Thyroid gland (tissue), 4 donors: ENCODE results near the gene CYB561D1. TPM values are rescaled to one million over a fixed set of nuclear protein-coding genes. Genes with fewer than 3 reads are reported as not detected.
A peak's percentile ranks its signal among the peaks of the same experiment; 100 is the strongest.

ENCODE experiments used
- DNase-seq, 2 donors: peaks; one replicate each; pipeline ENCODE4 v3.0.0-alpha.2; 2019
- H3K27ac ChIP-seq, 3 donors: fragments of 200-600 bp; sonication (generic); 1 replicate in 2 of 3; 2 replicates in 1 of 3; pipeline ENCODE4 v1.5.1; 2016 to 2019; ENCODE audit warnings: mild to moderate bottlenecking in 1 of 3, moderate library complexity in 1 of 3
- H3K27me3 ChIP-seq: fragments of 200-600 bp; sonication (generic); one replicate; pipeline ENCODE4 v1.5.1; 2019
- H3K36me3 ChIP-seq, 2 donors: fragments of 200-600 bp; sonication (generic); one replicate each; pipeline ENCODE4 v1.5.1; 2016 to 2019
- H3K4me1 ChIP-seq, 2 donors: fragments of 200-600 bp; sonication (generic); one replicate each; pipeline ENCODE4 v1.5.1; 2017 to 2019
- H3K4me3 ChIP-seq, 3 donors: fragments of 200-600 bp; sonication (generic); replicated peaks in 1 of 3; 1 replicate in 2 of 3; 2 replicates in 1 of 3; pipeline ENCODE4 v1.5.1; 2016; ENCODE audit warnings: mild to moderate bottlenecking in 1 of 3
- H3K9me3 ChIP-seq: fragments of 200-600 bp; sonication (generic); one replicate; pipeline ENCODE4 v1.5.1; 2017
- CTCF ChIP-seq, 6 experiments: fragments of 200-600 bp in 3 of 6; fragments of 450-650 bp in 3 of 6; sonication (generic) in 3 of 6; IDR thresholded peaks; one replicate each; pipeline ENCODE4 v1.5.1; 2016 to 2019; ENCODE audit warnings: antibody characterized with exemption in 6 of 6, mild to moderate bottlenecking in 2 of 6, inconsistent platforms in 1 of 6, moderate library complexity in 1 of 6
- POLR2A ChIP-seq, 2 donors: fragments of 450-650 bp; IDR thresholded peaks; one replicate each; pipeline ENCODE4 v1.6.1; 2017; ENCODE audit warnings: antibody characterized with exemption in 2 of 2, mild to moderate bottlenecking in 2 of 2, moderate library complexity in 1 of 2
- WGBS, 2 donors: methylation state at CpG; one replicate each; pipeline ENCODE4 v1.1.5; 2017; 5-methylcytosine and 5-hydroxymethylcytosine counted together
- intact Hi-C: fragments of 100-400 bp; cut with DNase I; formaldehyde crosslinking; loops from one replicate; pipeline ENCODE4 v1.15.1; 2023
- total RNA-seq, 4 donors: library from RNA; depleted of rRNA; stranded (reverse); fragments of >200 nt; gene quantifications; one replicate each; pipeline ENCODE4 v1.2.3, GENCODE V29; 2016

The CYB561D1 gene
- total RNA-seq, 4 donors from 2014 or later = 8.1 to 16.0 (median 12.2) TPM

GRCh38 chr1:109495738-109496137, 1.8 kb downstream of the CYB561D1 start:
- no peaks in the 10 kb centered on the region for H3K9me3 ChIP-seq
- no peak for TF ChIP-seq POLR2A (IDR thresholded peaks at IDR 0.05)
- TF ChIP-seq CTCF (IDR thresholded peaks at IDR 0.05) = no peak
- H3K36me3 ChIP-seq = peaks cover 21 to 24% of the 10 kb centered on the region in 2 donors
- intact Hi-C loops = no loop called here
- no peak for DNase-seq
- H3K27ac ChIP-seq = no peak overlapping the region
- WGBS, 2 donors = 91 to 100% methylated on average over 3 to 4 of the region's 7 CpGs
- no peak overlapping the region for H3K4me3 ChIP-seq
- H3K4me1 ChIP-seq = peaks cover 10 to 23% of the 10 kb centered on the region in 2 donors
- no peaks in the 10 kb centered on the region for H3K27me3 ChIP-seq

GRCh38 chr1:109497449-109498160, 3.7 kb downstream of the CYB561D1 start:
- Histone ChIP-seq H3K4me1 (peaks cover 10 to 23% of the 10 kb centered on the region in 2 donors), H3K36me3 (peaks cover 21 to 25% of the 10 kb centered on the region in 2 donors), H3K27me3 (no peaks in the 10 kb centered on the region), H3K9me3 (no peaks in the 10 kb centered on the region), H3K27ac (no peak overlapping the region), H3K4me3 (no peak overlapping the region)
- TF ChIP-seq CTCF (IDR thresholded peaks at IDR 0.05) (no peak), POLR2A (IDR thresholded peaks at IDR 0.05) (no peak)
- 65 to 66% methylated on average over 9 of the region's 9 CpGs for WGBS, 2 donors
- DNase-seq = no peak
- intact Hi-C loops = no loop called here

- no peaks in the 10 kb centered on the region for H3K27me3 ChIP-seq
- TF ChIP-seq CTCF (IDR thresholded peaks at IDR 0.05) = peak in 3 of 6 experiments; percentile 31 to 43 (median 37)
- TF ChIP-seq POLR2A (IDR thresholded peaks at IDR 0.05) = no peak
- H3K4me3 ChIP-seq = no peak overlapping the region
- H3K36me3 ChIP-seq = peaks cover 21 to 25% of the 10 kb centered on the region in 2 donors
- H3K4me1 ChIP-seq = peaks cover 10 to 19% of the 10 kb centered on the region in 2 donors
- H3K27ac ChIP-seq = no peak overlapping the region
- intact Hi-C loops = no loop called here
- 75 to 81% methylated on average over 9 to 10 of the region's 12 CpGs for WGBS, 2 donors
- H3K9me3 ChIP-seq = no peaks in the 10 kb centered on the region
- no peak for DNase-seq
Observed at GRCh38 chr1:109498161-109498801, 4.4 kb downstream of the CYB561D1 start.

- intact Hi-C loops = no loop called here
- TF ChIP-seq CTCF (IDR thresholded peaks at IDR 0.05) (no peak), POLR2A (IDR thresholded peaks at IDR 0.05) (no peak)
- peaks cover 12 to 17% of the 10 kb centered on the region in 2 donors for H3K4me1 ChIP-seq
- DNase-seq = peak in 1 of 2 donors; percentile 28
- peaks cover 21 to 25% of the 10 kb centered on the region in 2 donors for H3K36me3 ChIP-seq
- 69 to 80% methylated on average over 7 of the region's 7 CpGs for WGBS, 2 donors
- H3K4me3 ChIP-seq = no peak overlapping the region
- no peak overlapping the region for H3K27ac ChIP-seq
- no peaks in the 10 kb centered on the region for H3K27me3 ChIP-seq
- H3K9me3 ChIP-seq = no peaks in the 10 kb centered on the region
Observed at GRCh38 chr1:109499081-109499480, 5.2 kb downstream of the CYB561D1 start.
